Activated naive CD4-positive, alpha-beta T cell (primary cell): ENCODE data around the gene FAM163A.
A peak's percentile ranks its signal among the peaks of the same experiment; 100 is the strongest.
"Not testable (repeated sequence)": the region's sequence is repeated elsewhere in the genome, so short reads cannot be mapped to it uniquely, and the experiment has no call there.

Experiments
- DNase-seq, 4 experiments: peaks; one replicate each; lab custom pipeline; 2025; lab: John Stamatoyannopoulos, UW

Gene FAM163A

GRCh38 chr1:179742717-179743678, at the start of gene FAM163A:
TSS of gene FAM163A (plus strand) at chr1:179743291. CDS start at chr1:179813098, 69,807 bp downstream.
- DNase-seq: no peak

GRCh38 chr1:179694530-179694929, 48.6 kb upstream of the FAM163A start:
- DNase-seq: not testable (repeated sequence)

GRCh38 chr1:179702946-179703539, 40.0 kb upstream of the FAM163A start:
- no peak for DNase-seq

GRCh38 chr1:179706339-179706941, 36.7 kb upstream of the FAM163A start:
- DNase-seq: peak in 2 of 4 experiments; percentile 34 to 41

- no peak for DNase-seq
Observed at GRCh38 chr1:179707406-179707805, 35.7 kb upstream of the FAM163A start.

- no peak for DNase-seq
Observed at GRCh38 chr1:179708434-179709195, 34.5 kb upstream of the FAM163A start.

- peak in 1 of 4 experiments; percentile 5 for DNase-seq
Observed at GRCh38 chr1:179709841-179710329, 33.2 kb upstream of the FAM163A start.

GRCh38 chr1:179714159-179714558, 28.9 kb upstream of the FAM163A start:
- no peak for DNase-seq

GRCh38 chr1:179714623-179715022, 28.5 kb upstream of the FAM163A start:
- no peak for DNase-seq

- DNase-seq: no peak
Observed at GRCh38 chr1:179719272-179719671, 23.8 kb upstream of the FAM163A start.

- DNase-seq: no peak
Observed at GRCh38 chr1:179728271-179728670, 14.8 kb upstream of the FAM163A start.

- DNase-seq: no peak
Observed at GRCh38 chr1:179729881-179730280, 13.2 kb upstream of the FAM163A start.

- no peak for DNase-seq
Observed at GRCh38 chr1:179731643-179732042, 11.4 kb upstream of the FAM163A start.

GRCh38 chr1:179742291-179742690, 800 bp upstream of the FAM163A start:
- DNase-seq: no peak

- no peak for DNase-seq
Observed at GRCh38 chr1:179743679-179744400, 749 bp downstream of the FAM163A start.

- no peak for DNase-seq
Observed at GRCh38 chr1:179744401-179745130, 1.5 kb downstream of the FAM163A start.

GRCh38 chr1:179745131-179745611, 2.1 kb downstream of the FAM163A start:
- no peak for DNase-seq

GRCh38 chr1:179745743-179746142, 2.7 kb downstream of the FAM163A start:
- DNase-seq: no peak

- DNase-seq: no peak
Observed at GRCh38 chr1:179747611-179748010, 4.5 kb downstream of the FAM163A start.

- DNase-seq: no peak
Observed at GRCh38 chr1:179748772-179749171, 5.7 kb downstream of the FAM163A start.
